ENCODE measurements around the gene PHGDH.

PHGDH gene

DNA sequence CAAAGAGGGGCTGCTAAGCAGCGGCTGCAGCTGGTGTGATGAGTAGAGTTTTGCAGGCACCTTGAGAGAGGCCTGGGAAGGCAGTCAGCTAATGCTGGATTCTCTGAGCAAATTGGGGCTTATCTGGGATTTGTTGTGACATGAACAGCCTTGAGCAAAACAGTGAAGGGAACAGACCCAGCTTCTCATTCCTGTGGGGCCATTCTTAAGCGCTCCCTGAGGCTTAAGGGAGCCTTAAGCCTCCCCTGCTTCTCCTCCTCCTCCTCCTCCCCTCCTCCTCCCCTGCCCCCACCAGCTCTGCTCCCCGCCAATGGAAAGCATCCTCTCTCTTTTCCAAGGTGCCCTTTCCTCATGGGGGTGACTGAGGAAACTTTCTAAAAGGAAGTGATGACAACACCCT is 35.7 kb downstream of the PHGDH start:
- no peak overlapping the region for H3K27ac ChIP-seq
- TF ChIP-seq ZFX (IDR thresholded peaks at IDR 0.05) = no peak
- TF ChIP-seq, protein P1, sequence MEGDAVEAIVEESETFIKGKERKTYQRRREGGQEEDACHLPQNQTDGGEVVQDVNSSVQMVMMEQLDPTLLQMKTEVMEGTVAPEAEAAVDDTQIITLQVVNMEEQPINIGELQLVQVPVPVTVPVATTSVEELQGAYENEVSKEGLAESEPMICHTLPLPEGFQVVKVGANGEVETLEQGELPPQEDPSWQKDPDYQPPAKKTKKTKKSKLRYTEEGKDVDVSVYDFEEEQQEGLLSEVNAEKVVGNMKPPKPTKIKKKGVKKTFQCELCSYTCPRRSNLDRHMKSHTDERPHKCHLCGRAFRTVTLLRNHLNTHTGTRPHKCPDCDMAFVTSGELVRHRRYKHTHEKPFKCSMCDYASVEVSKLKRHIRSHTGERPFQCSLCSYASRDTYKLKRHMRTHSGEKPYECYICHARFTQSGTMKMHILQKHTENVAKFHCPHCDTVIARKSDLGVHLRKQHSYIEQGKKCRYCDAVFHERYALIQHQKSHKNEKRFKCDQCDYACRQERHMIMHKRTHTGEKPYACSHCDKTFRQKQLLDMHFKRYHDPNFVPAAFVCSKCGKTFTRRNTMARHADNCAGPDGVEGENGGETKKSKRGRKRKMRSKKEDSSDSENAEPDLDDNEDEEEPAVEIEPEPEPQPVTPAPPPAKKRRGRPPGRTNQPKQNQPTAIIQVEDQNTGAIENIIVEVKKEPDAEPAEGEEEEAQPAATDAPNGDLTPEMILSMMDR (conservative IDR thresholded peaks at IDR 0.05) = no peak

DNA sequence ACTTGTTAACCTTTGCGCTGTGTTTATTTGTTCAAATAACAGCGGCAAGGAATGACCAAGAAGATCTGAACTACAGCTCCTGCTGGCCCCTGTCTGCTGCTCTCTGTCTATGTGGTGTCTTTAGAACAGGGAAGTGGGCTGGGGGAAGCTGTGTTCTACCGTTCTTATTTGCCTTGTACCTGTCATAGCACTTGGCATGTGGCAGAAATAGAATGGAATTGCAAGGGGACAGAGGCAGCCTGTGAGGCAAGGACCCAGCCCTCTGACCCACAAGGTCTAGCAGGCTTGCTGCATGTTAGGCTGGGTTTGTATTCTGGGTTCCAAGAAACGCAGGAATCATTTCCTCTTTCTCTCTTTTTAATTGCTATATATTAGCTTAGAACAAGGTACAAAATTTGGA is 36.3 kb downstream of the PHGDH start:
- no peak for TF ChIP-seq ZFX (IDR thresholded peaks at IDR 0.05)
- TF ChIP-seq, protein P1 (conservative IDR thresholded peaks at IDR 0.05) = no peak

DNA sequence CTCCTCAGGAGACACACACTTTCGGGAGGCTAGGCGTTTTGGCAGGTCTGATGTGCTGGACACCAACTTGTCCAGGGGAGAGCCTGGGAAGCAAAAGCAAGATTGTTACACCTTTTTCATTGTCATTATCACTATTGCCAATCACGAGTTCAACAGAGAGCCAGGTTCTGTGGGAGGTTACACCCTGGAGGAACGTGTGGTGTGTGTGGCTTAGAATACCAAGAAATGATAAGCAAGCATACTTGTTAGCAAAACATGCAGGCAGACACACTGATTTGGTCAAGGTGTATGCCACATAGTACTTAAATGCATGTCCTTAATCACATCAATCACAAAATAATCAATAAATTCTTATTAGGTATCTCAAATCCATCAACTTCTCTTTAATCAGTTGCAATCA is 40.9 kb downstream of the PHGDH start:
- H3K27ac ChIP-seq = no peak overlapping the region
- TF ChIP-seq, protein P1 (conservative IDR thresholded peaks at IDR 0.05) = no peak
- TF ChIP-seq ZFX (IDR thresholded peaks at IDR 0.05) = no peak

More for the DNA sequence above, 36.3 kb downstream of the PHGDH start:
- no peak overlapping the region for H3K27ac ChIP-seq

DNA sequence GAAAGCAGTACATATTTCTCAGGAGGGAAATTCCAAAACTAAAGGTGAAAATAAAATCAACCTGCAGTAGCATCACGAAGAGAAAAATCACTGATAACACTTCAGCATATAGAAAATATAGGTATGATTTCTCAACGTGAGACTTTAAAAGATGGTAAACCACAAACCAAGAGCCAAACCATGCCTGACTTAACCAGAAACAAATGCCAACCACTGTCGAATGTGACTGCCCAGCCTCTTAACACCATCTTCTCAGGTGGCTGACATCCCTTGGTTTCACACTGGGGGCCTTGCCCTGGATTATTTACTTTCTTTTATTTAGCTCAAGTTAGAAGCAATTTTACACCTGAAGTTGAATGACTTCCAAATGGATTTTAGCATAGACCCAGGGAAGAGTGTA is 46.9 kb downstream of the PHGDH start:
- no peak for TF ChIP-seq ZFX (IDR thresholded peaks at IDR 0.05)
- TF ChIP-seq, protein P1 (conservative IDR thresholded peaks at IDR 0.05) = no peak
- no peak overlapping the region for H3K27ac ChIP-seq

DNA sequence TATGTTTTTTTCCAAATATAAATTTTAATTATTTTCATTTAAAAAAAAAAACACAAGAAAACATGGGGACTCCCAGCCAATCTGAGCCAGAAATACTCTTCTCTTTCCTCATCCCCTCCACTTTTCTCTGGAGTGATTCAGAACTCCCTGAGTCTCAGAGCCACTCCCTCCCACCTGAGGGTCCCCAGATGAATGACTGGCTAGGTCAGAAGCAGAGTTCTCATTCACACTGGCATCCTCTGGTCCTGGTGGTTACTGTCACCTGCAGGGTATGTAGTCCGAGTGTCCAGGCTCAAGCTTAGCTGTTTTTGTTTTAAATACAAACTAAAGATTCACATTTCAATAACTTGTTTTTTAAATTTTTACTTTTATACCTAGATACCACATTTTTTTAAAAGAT is 50.7 kb downstream of the PHGDH start:
- H3K27ac ChIP-seq = no peak overlapping the region
- TF ChIP-seq ZFX (IDR thresholded peaks at IDR 0.05) = no peak
- TF ChIP-seq, protein P1 (conservative IDR thresholded peaks at IDR 0.05) = no peak

DNA sequence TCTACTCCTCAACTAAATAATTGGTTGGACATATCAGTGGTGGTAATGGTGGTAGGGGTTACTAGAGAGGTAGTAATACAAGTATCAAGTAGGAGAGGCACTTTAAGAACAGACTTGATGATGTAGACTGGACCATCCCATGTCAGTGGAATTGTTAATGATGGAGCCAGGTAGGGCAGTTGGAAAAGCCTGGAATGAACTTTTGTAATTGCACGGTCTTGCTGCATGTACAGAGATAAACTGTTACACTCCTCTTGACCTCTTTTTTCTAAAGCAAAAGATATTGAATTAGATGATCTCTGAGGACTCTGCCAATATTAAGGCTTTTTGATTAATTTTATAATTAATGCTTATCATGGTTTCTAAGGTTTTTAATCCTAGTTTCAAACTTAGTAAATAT is 51.2 kb downstream of the PHGDH start:
- H3K27ac ChIP-seq = no peak overlapping the region
- TF ChIP-seq ZFX (IDR thresholded peaks at IDR 0.05) = no peak
- TF ChIP-seq, protein P1 (conservative IDR thresholded peaks at IDR 0.05) = no peak

DNA sequence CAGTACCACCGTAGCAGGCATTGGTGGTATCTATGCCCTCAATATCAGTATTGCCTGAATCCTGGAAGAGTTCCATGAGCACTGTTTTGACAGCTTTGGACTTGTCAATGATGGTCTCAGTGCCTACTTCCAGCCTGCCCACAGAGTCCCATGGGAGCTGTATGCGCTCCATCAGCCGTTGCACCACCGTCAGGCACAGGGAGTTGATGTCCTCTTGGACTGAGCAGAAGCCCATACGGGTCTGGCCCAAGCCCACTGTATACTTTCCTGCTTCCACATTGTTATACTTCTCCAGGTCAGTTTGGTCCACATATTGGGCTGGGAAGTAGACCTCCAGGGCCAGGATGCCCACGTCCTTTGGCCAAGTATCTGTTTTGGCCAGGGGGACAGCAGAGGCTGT is 52.5 kb downstream of the PHGDH start:
- H3K27ac ChIP-seq = peak overlapping the region; percentile 28; the same call in 1 of the 2 replicates
- TF ChIP-seq, protein P1 (conservative IDR thresholded peaks at IDR 0.05) = no peak
- no peak for TF ChIP-seq ZFX (IDR thresholded peaks at IDR 0.05)

Data from C4-2B (cell line).